ENCODE results near the gene C14orf180.
"Not testable (repeated sequence)": the region's sequence is repeated elsewhere in the genome, so short reads cannot be mapped to it uniquely, and the experiment has no call there.

Gene C14orf180

GRCh38 chr14:104578321-104578720 lies 1.2 kb upstream of the C14orf180 start:
- no peak for DNase-seq (ENCODE audit: low read depth in 2 of 2)

GRCh38 chr14:104579939-104580338 lies 375 bp downstream of the C14orf180 start:
- DNase-seq (ENCODE audit: low read depth in 2 of 2): not testable (repeated sequence)

- DNase-seq (ENCODE audit: low read depth in 2 of 2): no peak
These were observed 1.4 kb downstream of the C14orf180 start for GRCh38 chr14:104580961-104581360.

- DNase-seq (ENCODE audit: low read depth in 2 of 2): no peak
These were observed 2.0 kb downstream of the C14orf180 start for GRCh38 chr14:104581521-104581920.

- DNase-seq (ENCODE audit: low read depth in 2 of 2): no peak
These were observed 2.4 kb downstream of the C14orf180 start for GRCh38 chr14:104582005-104582404.

GRCh38 chr14:104582662-104583061 lies 3.1 kb downstream of the C14orf180 start:
- DNase-seq (ENCODE audit: low read depth in 2 of 2): no peak

GRCh38 chr14:104583424-104584306 lies 4.1 kb downstream of the C14orf180 start:
- DNase-seq (ENCODE audit: low read depth in 2 of 2): no peak

GRCh38 chr14:104584557-104584956 lies 5.0 kb downstream of the C14orf180 start:
- no peak for DNase-seq (ENCODE audit: low read depth in 2 of 2)

GRCh38 chr14:104585966-104586697 lies 6.6 kb downstream of the C14orf180 start:
- DNase-seq (ENCODE audit: low read depth in 2 of 2): no peak

- no peak for DNase-seq (ENCODE audit: low read depth in 2 of 2)
These were observed 7.5 kb downstream of the C14orf180 start for GRCh38 chr14:104586832-104587620.

GRCh38 chr14:104587641-104588040 lies 8.1 kb downstream of the C14orf180 start:
- no peak for DNase-seq (ENCODE audit: low read depth in 2 of 2)

GRCh38 chr14:104588066-104588857 lies 8.7 kb downstream of the C14orf180 start:
- DNase-seq (ENCODE audit: low read depth in 2 of 2): no peak

GRCh38 chr14:104589338-104590195 lies 10.0 kb downstream of the C14orf180 start:
- no peak for DNase-seq (ENCODE audit: low read depth in 2 of 2)

GRCh38 chr14:104590240-104590965 lies 10.8 kb downstream of the C14orf180 start:
- DNase-seq (ENCODE audit: low read depth in 2 of 2): no peak

- no peak for DNase-seq (ENCODE audit: low read depth in 2 of 2)
These were observed 11.5 kb downstream of the C14orf180 start for GRCh38 chr14:104591031-104591430.

GRCh38 chr14:104591506-104592291 lies 12.1 kb downstream of the C14orf180 start:
- no peak for DNase-seq (ENCODE audit: low read depth in 2 of 2)

- DNase-seq (ENCODE audit: low read depth in 2 of 2): no peak
These were observed 12.7 kb downstream of the C14orf180 start for GRCh38 chr14:104592292-104592672.

GRCh38 chr14:104592785-104593184 lies 13.2 kb downstream of the C14orf180 start:
- DNase-seq (ENCODE audit: low read depth in 2 of 2): no peak

GRCh38 chr14:104593241-104593701 lies 13.7 kb downstream of the C14orf180 start:
- no peak for DNase-seq (ENCODE audit: low read depth in 2 of 2)

Data from stimulated activated CD4-positive, alpha-beta T cell treated with anti-CD3 and anti-CD28 coated beads, Interleukin-1b, Interleukin-23, amount 100 ng/mL, for 1 hour (primary cell).